Omental fat pad (tissue), 4 donors: ENCODE data around the gene IL1F10. TPM values are rescaled to one million over a fixed set of nuclear protein-coding genes. Genes with fewer than 3 reads are reported as not detected.

ENCODE experiments used
- ATAC-seq: fragments of 150-250 bp; one replicate; pipeline ENCODE4 v1.9.1; 2016; ENCODE audit warnings: mild to moderate bottlenecking, moderate library complexity; ENCODE audit not compliant: low FRiP score
- DNase-seq: peaks from one replicate; pipeline ENCODE4 v3.0.0-alpha.2; 2019; ENCODE audit warnings: low spot score
- total RNA-seq, 4 donors: library from RNA; depleted of rRNA; stranded (reverse); fragments of >200 nt; gene quantifications; one replicate each; pipeline ENCODE4 v1.1.0, GENCODE V29; 2016
- TF ChIP-seq, protein P1 (sequence below), 3 donors: fragments of 450-650 bp; IDR thresholded peaks; one replicate each; pipeline ENCODE4 v1.5.1; 2016 to 2017; ENCODE audit warnings: antibody characterized with exemption in 3 of 3, mild to moderate bottlenecking in 3 of 3, moderate library complexity in 2 of 3

Gene IL1F10
- total RNA-seq, 4 donors from 2014 or later, result not detected

DNA sequence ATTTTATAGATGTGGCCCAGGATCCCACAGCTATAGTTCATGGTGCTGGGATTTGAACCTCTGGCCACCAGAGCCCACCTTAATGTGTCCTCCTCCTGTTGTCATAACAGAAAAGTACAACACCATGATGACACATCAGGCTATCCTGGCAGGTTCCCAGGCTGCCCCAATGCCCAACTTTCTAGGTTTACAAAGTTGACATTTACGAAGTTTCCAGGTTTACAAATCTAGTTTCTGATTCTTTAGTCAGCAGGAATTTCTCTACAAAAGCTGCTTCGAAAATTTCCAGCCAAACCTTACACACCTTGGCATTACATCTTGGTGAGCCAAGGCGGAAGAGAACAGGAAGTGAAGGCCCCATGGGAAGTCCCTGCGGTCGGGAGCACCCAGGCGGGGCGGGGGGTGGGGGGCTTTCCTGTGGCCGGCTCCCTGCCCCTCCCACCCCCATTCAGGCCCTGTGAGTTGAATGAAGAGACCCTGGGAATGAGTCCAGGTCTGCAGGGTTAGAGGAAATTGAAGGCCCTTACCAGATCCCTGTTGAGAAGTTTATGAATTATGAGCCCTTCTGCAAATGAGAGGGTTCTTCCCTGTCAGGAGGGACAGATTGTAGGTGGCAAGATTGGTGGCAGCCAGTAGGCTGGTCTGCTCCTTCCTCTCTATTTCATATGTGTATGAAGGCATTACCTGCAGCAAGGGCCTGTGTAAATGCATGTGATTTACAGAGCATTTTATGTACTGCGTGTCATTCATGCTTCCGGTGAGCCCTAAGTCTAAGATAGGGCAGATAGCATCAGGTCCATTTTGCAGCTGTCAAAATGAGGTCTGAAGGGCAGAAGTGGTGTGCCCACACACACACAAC, 48.6 kb downstream of the IL1F10 start:
- ATAC-seq (no peak), DNase-seq (no peak)
- TF ChIP-seq, protein P1, sequence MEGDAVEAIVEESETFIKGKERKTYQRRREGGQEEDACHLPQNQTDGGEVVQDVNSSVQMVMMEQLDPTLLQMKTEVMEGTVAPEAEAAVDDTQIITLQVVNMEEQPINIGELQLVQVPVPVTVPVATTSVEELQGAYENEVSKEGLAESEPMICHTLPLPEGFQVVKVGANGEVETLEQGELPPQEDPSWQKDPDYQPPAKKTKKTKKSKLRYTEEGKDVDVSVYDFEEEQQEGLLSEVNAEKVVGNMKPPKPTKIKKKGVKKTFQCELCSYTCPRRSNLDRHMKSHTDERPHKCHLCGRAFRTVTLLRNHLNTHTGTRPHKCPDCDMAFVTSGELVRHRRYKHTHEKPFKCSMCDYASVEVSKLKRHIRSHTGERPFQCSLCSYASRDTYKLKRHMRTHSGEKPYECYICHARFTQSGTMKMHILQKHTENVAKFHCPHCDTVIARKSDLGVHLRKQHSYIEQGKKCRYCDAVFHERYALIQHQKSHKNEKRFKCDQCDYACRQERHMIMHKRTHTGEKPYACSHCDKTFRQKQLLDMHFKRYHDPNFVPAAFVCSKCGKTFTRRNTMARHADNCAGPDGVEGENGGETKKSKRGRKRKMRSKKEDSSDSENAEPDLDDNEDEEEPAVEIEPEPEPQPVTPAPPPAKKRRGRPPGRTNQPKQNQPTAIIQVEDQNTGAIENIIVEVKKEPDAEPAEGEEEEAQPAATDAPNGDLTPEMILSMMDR (IDR thresholded peaks at IDR 0.05), result no peak

DNA sequence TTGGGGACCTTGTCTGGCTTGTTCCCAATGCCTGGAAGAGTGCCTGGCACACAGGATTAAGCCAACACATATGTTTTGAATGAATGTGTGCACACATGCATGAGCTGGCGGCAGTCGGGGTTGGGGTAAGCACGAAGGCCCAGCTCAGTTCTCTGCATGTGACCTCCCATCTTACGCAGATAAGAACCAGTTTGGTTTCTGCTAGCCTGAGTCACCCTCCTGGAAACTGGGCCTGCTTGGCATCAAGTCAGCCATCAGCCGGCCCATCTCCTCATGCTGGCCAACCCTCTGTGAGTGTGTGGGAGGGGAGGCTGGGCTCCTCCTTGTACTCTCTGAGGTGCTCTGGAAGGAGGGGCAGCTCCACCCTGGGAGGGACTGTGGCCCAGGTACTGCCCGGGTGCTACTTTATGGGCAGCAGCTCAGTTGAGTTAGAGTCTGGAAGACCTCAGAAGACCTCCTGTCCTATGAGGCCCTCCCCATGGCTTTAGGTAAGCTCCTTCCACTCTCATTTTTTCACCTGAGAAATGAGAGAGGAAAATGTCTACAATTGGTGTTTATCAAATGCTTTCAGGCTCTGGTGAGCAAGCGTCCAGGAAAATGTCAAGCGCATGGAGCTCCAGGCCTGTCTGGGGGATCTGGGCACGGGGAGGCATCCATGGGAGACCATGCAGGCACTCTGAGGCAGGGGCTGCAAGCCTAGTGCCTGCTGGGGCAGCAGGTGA, 49.9 kb downstream of the IL1F10 start:
- peak; percentile 74 for ATAC-seq
- DNase-seq, result no peak

DNA sequence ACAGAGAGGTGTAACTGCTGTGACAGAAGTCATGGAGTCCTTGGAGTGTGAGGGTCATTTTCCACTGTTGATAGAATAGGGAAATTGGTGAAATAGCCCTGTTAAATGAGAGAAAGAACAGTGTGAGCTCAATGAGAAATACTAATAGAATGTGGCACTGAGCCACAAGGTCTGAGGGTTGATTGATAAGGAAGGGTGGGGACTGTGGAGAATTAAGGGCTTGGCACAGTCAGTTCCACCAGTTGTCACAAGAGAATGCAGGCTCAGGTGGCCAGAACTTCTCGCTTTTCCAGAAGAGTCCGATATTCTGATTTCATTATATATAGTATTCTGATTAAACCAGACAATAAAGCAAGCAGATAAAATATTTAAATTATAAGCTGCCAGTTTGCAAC, 50.5 kb downstream of the IL1F10 start:
- TF ChIP-seq, protein P1 (IDR thresholded peaks at IDR 0.05), result no peak

More for the DNA sequence above, 49.9 kb downstream of the IL1F10 start:
- TF ChIP-seq, protein P1 (IDR thresholded peaks at IDR 0.05), result no peak

DNA sequence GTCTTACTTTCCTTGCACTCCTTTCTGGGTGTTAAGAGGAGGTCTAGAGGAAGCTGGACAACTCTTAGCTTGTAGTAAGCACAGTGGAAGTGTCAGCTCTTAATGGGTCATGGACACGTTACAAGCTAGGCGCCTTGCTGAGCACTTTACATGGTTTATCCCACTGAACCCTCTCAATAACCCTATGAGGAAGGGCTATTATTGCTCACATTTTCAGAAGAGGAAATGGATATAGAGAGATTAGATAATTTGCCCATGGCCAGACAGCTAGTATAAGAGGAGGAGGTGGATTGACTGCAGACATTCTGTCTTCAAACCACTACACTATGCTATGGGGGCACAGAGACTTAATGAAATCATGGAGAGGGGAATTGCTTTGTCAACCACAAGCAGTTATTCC, 51.3 kb downstream of the IL1F10 start:
- no peak for DNase-seq
- TF ChIP-seq, protein P1 (IDR thresholded peaks at IDR 0.05), result no peak
- no peak for ATAC-seq

More for the DNA sequence above, 50.5 kb downstream of the IL1F10 start:
- DNase-seq (no peak), ATAC-seq (no peak)

DNA sequence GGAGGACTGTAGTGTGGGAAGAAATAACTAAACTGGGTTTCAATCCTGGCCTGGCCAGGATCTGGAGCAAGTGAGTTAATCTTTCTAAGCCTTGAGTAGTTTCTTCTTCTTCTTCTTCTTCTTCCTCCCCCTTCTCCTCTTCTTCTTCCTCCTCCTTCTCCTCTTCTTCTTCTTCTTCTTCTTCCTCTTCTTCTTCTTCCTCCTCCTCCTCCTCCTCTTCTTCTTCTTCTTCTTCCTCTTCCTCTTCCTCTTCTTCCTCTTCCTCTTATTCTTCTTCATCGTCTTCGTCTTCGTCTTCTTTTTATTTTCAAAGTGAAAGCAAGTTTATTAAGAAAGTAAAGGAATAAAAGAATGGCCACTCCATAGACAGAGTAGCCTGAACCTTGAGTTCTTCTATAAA, 53.1 kb downstream of the IL1F10 start:
- DNase-seq, result no peak
- no peak for ATAC-seq
- TF ChIP-seq, protein P1 (IDR thresholded peaks at IDR 0.05), result no peak

DNA sequence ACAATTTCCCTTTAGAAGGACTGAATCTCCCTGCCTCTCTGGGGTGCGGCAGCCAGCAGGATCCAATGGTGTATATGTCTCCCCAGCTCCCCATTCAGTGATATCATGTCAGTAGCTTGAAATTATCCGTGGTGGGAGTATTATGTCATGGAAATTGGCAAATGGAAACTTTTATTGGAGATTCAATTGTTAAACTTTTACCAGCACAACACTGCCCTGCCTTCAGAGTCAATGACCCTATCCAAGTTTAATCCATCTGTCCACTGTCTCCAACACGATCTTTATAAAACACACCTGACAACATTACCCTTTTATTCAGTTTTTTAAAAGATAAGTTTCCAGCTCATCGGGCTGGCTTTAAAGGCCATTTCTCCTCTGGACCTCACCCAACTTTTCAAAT, 54.6 kb downstream of the IL1F10 start:
- DNase-seq (no peak), ATAC-seq (no peak)
- TF ChIP-seq, protein P1 (IDR thresholded peaks at IDR 0.05), result no peak
